ENCODE data around the gene ERICH2.
A peak's percentile ranks its signal among the peaks of the same experiment; 100 is the strongest.

ERICH2 gene

GRCh38 chr2:170782673-170783072 lies 12.5 kb downstream of the ERICH2 start:
- Histone ChIP-seq H3K4me1 (ENCODE audit: control insufficient read depth in 2 of 2, insufficient read depth in 2 of 2, low read length in 2 of 2) (no peaks in the 10 kb centered on the region), H3K9me3 (ENCODE audit: control insufficient read depth in 2 of 2, low read length in 2 of 2) (no peaks in the 10 kb centered on the region), H3K36me3 (ENCODE audit: control insufficient read depth in 2 of 2, insufficient read depth in 2 of 2, low read length in 2 of 2) (no peaks in the 10 kb centered on the region), H3K27me3 (ENCODE audit: control insufficient read depth in 2 of 2, insufficient read depth in 2 of 2, low read length in 2 of 2) (peaks cover 0 to 4% of the 10 kb centered on the region in 2 donors), H3K4me3 (ENCODE audit: low read length in 2 of 2) (no peak overlapping the region), H3K9ac (ENCODE audit: low read depth in 1 of 2, low read length in 2 of 2) (no peak overlapping the region), H3K27ac (ENCODE audit: low read depth in 2 of 2, low read length in 2 of 2) (no peak overlapping the region)

DNA sequence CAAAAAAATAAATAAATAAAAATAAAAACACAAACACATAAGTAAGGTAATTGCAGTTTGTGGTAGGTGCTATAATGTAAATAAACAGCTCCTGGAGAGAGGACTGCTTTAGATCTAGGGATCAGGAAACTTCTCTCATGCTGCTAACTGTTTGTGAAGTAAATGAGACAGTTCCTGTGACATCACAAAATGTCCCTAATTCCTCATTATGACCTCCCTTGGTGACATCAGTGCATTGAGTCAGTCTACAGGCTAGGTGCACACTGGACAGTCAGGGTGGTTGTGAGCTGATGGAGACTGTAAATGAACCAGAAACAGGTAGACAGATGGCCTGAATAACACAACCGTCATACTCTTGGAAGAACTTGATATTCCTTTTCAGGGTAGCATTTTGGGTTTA lies 13.4 kb downstream of the ERICH2 start:
- Histone ChIP-seq H3K4me1 (ENCODE audit: control insufficient read depth in 2 of 2, insufficient read depth in 2 of 2, low read length in 2 of 2) (no peaks in the 10 kb centered on the region), H3K27ac (ENCODE audit: low read depth in 2 of 2, low read length in 2 of 2) (no peak overlapping the region), H3K27me3 (ENCODE audit: control insufficient read depth in 2 of 2, insufficient read depth in 2 of 2, low read length in 2 of 2) (peaks cover 0 to 4% of the 10 kb centered on the region in 2 donors), H3K36me3 (ENCODE audit: control insufficient read depth in 2 of 2, insufficient read depth in 2 of 2, low read length in 2 of 2) (no peaks in the 10 kb centered on the region), H3K4me3 (ENCODE audit: low read length in 2 of 2) (no peak overlapping the region), H3K9me3 (ENCODE audit: control insufficient read depth in 2 of 2, low read length in 2 of 2) (no peaks in the 10 kb centered on the region), H3K9ac (ENCODE audit: low read depth in 1 of 2, low read length in 2 of 2) (no peak overlapping the region)

DNA sequence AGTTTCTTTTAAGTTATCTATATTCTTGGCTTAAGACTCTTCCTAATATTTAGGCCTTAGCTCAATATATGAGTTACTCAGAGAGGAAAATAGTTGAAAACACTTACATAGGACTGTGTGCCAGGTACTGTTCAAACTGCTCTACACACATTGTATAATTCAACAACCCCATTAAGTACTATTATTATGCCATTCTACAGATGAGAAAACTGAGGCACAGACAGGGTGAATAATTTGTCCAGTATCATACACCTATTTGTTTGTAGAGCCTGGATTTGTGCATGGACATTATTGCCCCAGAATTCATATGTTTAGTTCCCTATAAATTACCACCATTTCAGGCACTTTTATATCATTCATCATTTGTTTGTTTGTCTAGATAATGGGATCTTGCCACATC lies 28.8 kb downstream of the ERICH2 start:
- no peak overlapping the region for H3K27ac ChIP-seq (ENCODE audit: low read depth in 2 of 2, low read length in 2 of 2)
- no peaks in the 10 kb centered on the region for H3K4me1 ChIP-seq (ENCODE audit: control insufficient read depth in 2 of 2, insufficient read depth in 2 of 2, low read length in 2 of 2)
- H3K9me3 ChIP-seq (ENCODE audit: control insufficient read depth in 2 of 2, low read length in 2 of 2) = no peaks in the 10 kb centered on the region

GRCh38 chr2:170806548-170806947 lies 36.4 kb downstream of the ERICH2 start:
- peaks cover 0 to 2% of the 10 kb centered on the region in 2 donors for H3K27me3 ChIP-seq (ENCODE audit: control insufficient read depth in 2 of 2, insufficient read depth in 2 of 2, low read length in 2 of 2)
- no peaks in the 10 kb centered on the region for H3K36me3 ChIP-seq (ENCODE audit: control insufficient read depth in 2 of 2, insufficient read depth in 2 of 2, low read length in 2 of 2)
- H3K4me1 ChIP-seq (ENCODE audit: control insufficient read depth in 2 of 2, insufficient read depth in 2 of 2, low read length in 2 of 2) = no peaks in the 10 kb centered on the region
- H3K9me3 ChIP-seq (ENCODE audit: control insufficient read depth in 2 of 2, low read length in 2 of 2) = no peaks in the 10 kb centered on the region
- no peak overlapping the region for H3K27ac ChIP-seq (ENCODE audit: low read depth in 2 of 2, low read length in 2 of 2)
- H3K9ac ChIP-seq (ENCODE audit: low read depth in 1 of 2, low read length in 2 of 2) = no peak overlapping the region
- H3K4me3 ChIP-seq (ENCODE audit: low read length in 2 of 2) = no peak overlapping the region

More for the DNA sequence above, 28.8 kb downstream of the ERICH2 start:
- Histone ChIP-seq H3K4me3 (ENCODE audit: low read length in 2 of 2) (no peak overlapping the region), H3K36me3 (ENCODE audit: control insufficient read depth in 2 of 2, insufficient read depth in 2 of 2, low read length in 2 of 2) (no peaks in the 10 kb centered on the region), H3K27me3 (ENCODE audit: control insufficient read depth in 2 of 2, insufficient read depth in 2 of 2, low read length in 2 of 2) (peaks cover 0 to 2% of the 10 kb centered on the region in 2 donors), H3K9ac (ENCODE audit: low read depth in 1 of 2, low read length in 2 of 2) (no peak overlapping the region)

DNA sequence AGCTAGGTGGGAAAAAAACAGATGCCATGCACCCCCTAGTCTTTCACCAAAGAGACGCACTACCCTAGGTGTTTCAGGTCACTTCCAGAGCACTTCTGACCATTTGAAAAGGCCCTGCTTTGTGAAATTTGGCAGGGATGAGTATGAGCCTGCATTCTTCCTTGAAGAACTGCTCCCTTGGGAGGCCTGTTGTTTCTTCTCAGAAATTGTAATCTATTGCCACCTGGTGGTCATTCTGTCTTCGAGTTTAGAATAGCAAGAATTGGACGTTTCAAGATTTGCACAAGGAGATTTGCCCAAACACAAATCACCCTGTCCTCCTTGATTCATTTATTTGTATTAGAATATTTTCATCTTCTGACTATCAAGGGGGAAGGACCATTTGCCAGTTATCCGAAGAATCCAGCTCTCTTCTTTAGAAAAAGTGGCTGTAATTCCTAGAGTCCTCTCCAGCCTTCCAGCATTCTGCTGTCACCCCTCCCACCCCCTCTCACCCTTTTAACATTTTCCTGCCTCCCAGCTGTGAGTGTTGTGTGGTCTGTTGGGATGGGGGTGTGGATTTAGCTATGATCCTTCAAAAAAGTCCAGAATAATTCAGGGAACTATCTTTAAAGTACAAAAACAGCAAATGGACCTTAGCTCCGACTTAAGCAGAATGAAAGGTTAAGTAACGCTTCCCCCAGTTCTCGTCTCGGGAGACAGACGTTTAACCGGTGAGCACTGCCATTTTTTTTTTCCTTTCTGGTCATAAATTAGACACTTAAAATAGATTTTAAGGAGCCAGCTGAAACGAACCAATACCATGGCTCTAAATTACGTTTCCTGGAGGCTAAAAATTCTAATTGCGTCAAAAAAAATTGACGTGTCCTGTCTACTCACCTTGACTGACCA lies 42.8 kb downstream of the ERICH2 start:
- Histone ChIP-seq H3K4me3 (ENCODE audit: low read length in 2 of 2) (no peak overlapping the region), H3K9ac (ENCODE audit: low read depth in 1 of 2, low read length in 2 of 2) (no peak overlapping the region), H3K27me3 (ENCODE audit: control insufficient read depth in 2 of 2, insufficient read depth in 2 of 2, low read length in 2 of 2) (peaks cover 38 to 42% of the 10 kb centered on the region in 2 donors), H3K4me1 (ENCODE audit: control insufficient read depth in 2 of 2, insufficient read depth in 2 of 2, low read length in 2 of 2) (peaks cover 15 to 16% of the 10 kb centered on the region in 2 donors), H3K36me3 (ENCODE audit: control insufficient read depth in 2 of 2, insufficient read depth in 2 of 2, low read length in 2 of 2) (no peaks in the 10 kb centered on the region), H3K9me3 (ENCODE audit: control insufficient read depth in 2 of 2, low read length in 2 of 2) (no peaks in the 10 kb centered on the region), H3K27ac (ENCODE audit: low read depth in 2 of 2, low read length in 2 of 2) (no peak overlapping the region)

DNA sequence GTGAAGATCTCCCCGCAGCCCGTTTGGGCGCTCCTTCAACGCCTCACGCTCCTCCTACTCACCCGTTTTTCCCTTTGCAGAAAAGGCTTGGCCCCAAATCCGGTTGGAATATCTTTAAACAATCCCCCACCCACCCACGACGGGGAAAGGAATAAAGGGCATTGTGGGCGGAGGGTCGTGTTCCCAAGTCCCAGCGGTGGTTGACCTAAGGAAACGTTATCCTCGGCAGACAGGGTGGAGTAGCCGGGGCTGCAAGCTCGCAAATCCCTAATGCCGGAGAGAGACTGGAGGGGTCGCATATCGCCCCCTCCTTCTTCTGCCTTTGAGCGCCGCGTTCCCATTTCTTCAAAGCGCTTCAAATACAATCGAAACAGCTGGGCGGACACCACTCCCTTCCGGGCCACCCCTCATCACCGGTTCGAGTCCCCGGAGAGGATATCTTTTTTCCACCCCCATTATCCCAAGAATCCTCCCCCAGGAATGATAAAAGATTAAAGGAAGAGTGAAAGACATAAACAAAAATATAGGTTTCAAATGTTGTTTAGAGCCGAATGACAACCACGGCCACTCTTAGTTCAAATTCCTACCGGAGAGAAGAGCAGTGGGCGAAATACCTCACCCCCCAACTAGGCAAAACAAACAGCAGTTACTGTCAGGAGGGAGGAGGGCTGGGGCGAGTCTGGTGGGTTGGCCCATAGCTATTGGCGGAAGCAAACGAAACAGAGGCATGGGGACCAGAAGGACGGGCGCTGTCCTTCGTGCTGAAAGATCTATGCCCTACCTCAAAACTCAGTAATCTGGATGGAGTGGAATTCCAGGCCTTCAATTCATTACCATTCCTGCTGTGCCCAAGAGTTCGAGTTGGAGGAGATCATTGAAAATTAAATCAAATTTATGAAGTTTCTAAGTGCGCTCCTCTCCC lies 43.7 kb downstream of the ERICH2 start:
- Histone ChIP-seq H3K4me1 (ENCODE audit: control insufficient read depth in 2 of 2, insufficient read depth in 2 of 2, low read length in 2 of 2) (peaks cover 18 to 22% of the 10 kb centered on the region in 2 donors), H3K9me3 (ENCODE audit: control insufficient read depth in 2 of 2, low read length in 2 of 2) (no peaks in the 10 kb centered on the region), H3K9ac (ENCODE audit: low read depth in 1 of 2, low read length in 2 of 2) (no peak overlapping the region), H3K4me3 (ENCODE audit: low read length in 2 of 2) (no peak overlapping the region), H3K27ac (ENCODE audit: low read depth in 2 of 2, low read length in 2 of 2) (no peak overlapping the region), H3K36me3 (ENCODE audit: control insufficient read depth in 2 of 2, insufficient read depth in 2 of 2, low read length in 2 of 2) (no peaks in the 10 kb centered on the region), H3K27me3 (ENCODE audit: control insufficient read depth in 2 of 2, insufficient read depth in 2 of 2, low read length in 2 of 2) (peaks cover 44 to 50% of the 10 kb centered on the region in 2 donors)

DNA sequence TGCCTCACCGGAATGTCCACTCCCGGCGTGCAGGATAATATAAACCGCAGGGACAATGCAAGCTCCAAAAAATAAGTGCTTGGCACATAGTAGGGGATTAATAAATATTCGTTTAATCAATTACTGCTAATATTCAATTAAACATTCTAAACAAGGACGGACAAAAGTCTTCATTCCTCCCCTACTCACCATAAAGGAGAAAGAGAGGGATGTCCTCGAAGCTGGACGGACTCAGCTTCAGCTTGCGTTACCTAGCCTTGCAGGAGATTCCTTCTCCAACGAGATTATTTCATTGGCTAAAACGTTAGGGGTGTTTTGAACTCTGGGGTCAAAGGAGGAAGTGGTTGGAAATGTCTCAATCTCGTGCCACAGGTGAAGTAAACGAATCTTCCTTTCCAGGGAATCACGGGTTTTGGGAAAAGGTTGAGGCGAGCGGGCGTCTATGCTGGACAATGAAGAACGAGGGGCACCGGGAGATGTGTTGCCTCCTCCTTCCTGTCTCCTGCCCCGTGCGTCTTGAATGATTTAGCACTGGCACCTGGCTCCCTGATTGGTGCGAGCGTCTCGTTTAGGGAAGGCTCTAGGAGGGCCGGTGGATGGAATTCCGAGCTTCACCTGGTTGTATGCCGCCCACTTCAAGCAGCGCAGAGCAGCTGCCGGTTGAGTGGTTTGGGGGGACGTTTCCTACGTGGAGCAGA lies 44.5 kb downstream of the ERICH2 start:
- Histone ChIP-seq H3K27me3 (ENCODE audit: control insufficient read depth in 2 of 2, insufficient read depth in 2 of 2, low read length in 2 of 2) (peaks cover 52 to 56% of the 10 kb centered on the region in 2 donors), H3K9ac (ENCODE audit: low read depth in 1 of 2, low read length in 2 of 2) (no peak overlapping the region), H3K9me3 (ENCODE audit: control insufficient read depth in 2 of 2, low read length in 2 of 2) (no peaks in the 10 kb centered on the region), H3K4me1 (ENCODE audit: control insufficient read depth in 2 of 2, insufficient read depth in 2 of 2, low read length in 2 of 2) (peaks cover 18 to 22% of the 10 kb centered on the region in 2 donors), H3K4me3 (ENCODE audit: low read length in 2 of 2) (no peak overlapping the region), H3K36me3 (ENCODE audit: control insufficient read depth in 2 of 2, insufficient read depth in 2 of 2, low read length in 2 of 2) (no peaks in the 10 kb centered on the region), H3K27ac (ENCODE audit: low read depth in 2 of 2, low read length in 2 of 2) (no peak overlapping the region)

GRCh38 chr2:170815311-170815710 lies 45.1 kb downstream of the ERICH2 start:
- Histone ChIP-seq H3K27me3 (ENCODE audit: control insufficient read depth in 2 of 2, insufficient read depth in 2 of 2, low read length in 2 of 2) (peaks cover 56 to 61% of the 10 kb centered on the region in 2 donors), H3K9me3 (ENCODE audit: control insufficient read depth in 2 of 2, low read length in 2 of 2) (no peaks in the 10 kb centered on the region), H3K4me1 (ENCODE audit: control insufficient read depth in 2 of 2, insufficient read depth in 2 of 2, low read length in 2 of 2) (peaks cover 20 to 23% of the 10 kb centered on the region in 2 donors), H3K27ac (ENCODE audit: low read depth in 2 of 2, low read length in 2 of 2) (no peak overlapping the region), H3K9ac (ENCODE audit: low read depth in 1 of 2, low read length in 2 of 2) (no peak overlapping the region), H3K36me3 (ENCODE audit: control insufficient read depth in 2 of 2, insufficient read depth in 2 of 2, low read length in 2 of 2) (no peaks in the 10 kb centered on the region), H3K4me3 (ENCODE audit: low read length in 2 of 2) (peak overlapping the region; percentile 59)

DNA sequence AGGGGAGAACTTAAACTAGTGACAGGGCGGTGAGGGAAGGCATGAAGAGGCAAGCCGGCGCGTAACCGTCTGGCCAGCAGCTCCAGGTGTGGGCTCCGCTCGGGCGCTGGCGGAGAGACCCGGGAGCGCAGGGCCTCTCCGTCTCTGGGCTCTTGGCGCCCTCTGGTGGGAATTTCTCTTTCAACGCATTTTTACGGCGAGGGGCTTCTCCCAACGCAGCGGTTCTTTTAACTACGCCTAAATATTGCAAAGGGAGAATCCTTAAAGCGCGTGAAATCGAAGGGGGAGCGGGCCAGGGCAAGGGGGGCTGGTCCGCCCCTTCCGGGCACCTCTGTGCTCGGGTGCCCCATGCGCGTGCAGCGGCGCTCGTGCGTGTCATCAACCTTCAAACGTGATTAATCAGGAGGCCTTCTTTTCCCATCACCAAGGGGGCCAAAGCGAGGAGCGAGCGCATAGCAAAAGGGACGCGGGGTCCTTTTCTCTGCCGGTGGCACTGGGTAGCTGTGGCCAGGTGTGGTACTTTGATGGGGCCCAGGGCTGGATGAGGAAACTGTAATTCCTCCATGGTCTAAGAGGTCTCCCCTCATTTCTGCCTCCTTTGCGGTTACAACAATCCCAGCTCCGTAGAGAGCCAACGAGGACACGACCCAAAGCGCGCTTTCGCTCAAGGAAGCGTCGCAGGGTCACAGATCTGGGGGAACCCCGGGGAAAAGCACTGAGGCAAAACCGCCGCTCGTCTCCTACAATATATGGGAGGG lies 45.7 kb downstream of the ERICH2 start:
- Histone ChIP-seq H3K9ac (ENCODE audit: low read depth in 1 of 2, low read length in 2 of 2) (no peak overlapping the region), H3K4me1 (ENCODE audit: control insufficient read depth in 2 of 2, insufficient read depth in 2 of 2, low read length in 2 of 2) (peaks cover 23 to 25% of the 10 kb centered on the region in 2 donors), H3K27me3 (ENCODE audit: control insufficient read depth in 2 of 2, insufficient read depth in 2 of 2, low read length in 2 of 2) (peaks cover 62 to 68% of the 10 kb centered on the region in 2 donors), H3K36me3 (ENCODE audit: control insufficient read depth in 2 of 2, insufficient read depth in 2 of 2, low read length in 2 of 2) (no peaks in the 10 kb centered on the region), H3K9me3 (ENCODE audit: control insufficient read depth in 2 of 2, low read length in 2 of 2) (no peaks in the 10 kb centered on the region), H3K4me3 (ENCODE audit: low read length in 2 of 2) (peak overlapping the region; percentile 59), H3K27ac (ENCODE audit: low read depth in 2 of 2, low read length in 2 of 2) (no peak overlapping the region)
